Prostate gland (tissue), 2 donors: ENCODE data around the gene KHDC1L. TPM values are rescaled to one million over a fixed set of nuclear protein-coding genes. Genes with fewer than 3 reads are reported as not detected.

ENCODE experiments used
- DNase-seq: peaks from one replicate; pipeline ENCODE4 v3.0.0-alpha.2; 2019; ENCODE audit warnings: low spot score
- H3K27ac ChIP-seq, 2 donors: fragments of 200-600 bp; sonication (generic); 2 replicates each; pipeline ENCODE4 v1.5.1; 2017 to 2019
- H3K27me3 ChIP-seq: fragments of 200-600 bp; sonication (generic); replicated peaks from 2 replicates; pipeline ENCODE4 v1.5.1; 2019; ENCODE audit not compliant: insufficient read depth
- H3K36me3 ChIP-seq, 2 donors: fragments of 200-600 bp; sonication (generic); 1 replicate in 1 of 2; 2 replicates in 1 of 2; pipeline versions ENCODE4 v1.5.1 to v1.8.1; 2017 to 2019
- H3K4me1 ChIP-seq: fragments of 200-600 bp; sonication (generic); replicated peaks from 2 replicates; pipeline ENCODE4 v1.5.1; 2019
- H3K4me3 ChIP-seq, 2 donors: fragments of 200-600 bp; sonication (generic); 2 replicates each; pipeline ENCODE4 v1.5.1; 2017 to 2019
- H3K9me3 ChIP-seq: fragments of 200-600 bp; sonication (generic); 2 replicates; pipeline ENCODE4 v1.5.1; 2017
- CTCF ChIP-seq, 4 experiments: fragments of 200-600 bp in 2 of 4; fragments of 450-650 bp in 2 of 4; sonication (generic) in 2 of 4; IDR thresholded peaks; 1 replicate in 3 of 4; 2 replicates in 1 of 4; pipeline ENCODE4 v1.5.1; 2016 to 2019; ENCODE audit warnings: antibody characterized with exemption in 4 of 4, mild to moderate bottlenecking in 2 of 4, moderate library complexity in 2 of 4
- POLR2A ChIP-seq: fragments of 450-650 bp; IDR thresholded peaks from one replicate; pipeline ENCODE4 v1.6.1; 2016; ENCODE audit warnings: antibody characterized with exemption, mild to moderate bottlenecking
- POLR2AphosphoS5 ChIP-seq: sonication (generic); formaldehyde crosslinking; IDR thresholded peaks from one replicate; pipeline ENCODE4 v1.6.1; 2017; ENCODE audit warnings: antibody characterized with exemption
- WGBS: methylation state at CpG from one replicate; pipeline ENCODE4 v1.1.5; 2018; 5-methylcytosine and 5-hydroxymethylcytosine counted together
- intact Hi-C: fragments of 100-400 bp; cut with DNase I; formaldehyde crosslinking; loops from one replicate; pipeline ENCODE4 v1.14.2; 2022
- total RNA-seq, 2 donors: library from RNA; depleted of rRNA; stranded (reverse); fragments of >200 nt; gene quantifications; one replicate each; pipeline ENCODE4 v1.1.0, GENCODE V29; 2016

Gene KHDC1L
- total RNA-seq, 2 donors from 2014 or later: 4.7 TPM; not detected in 1

- no peak for DNase-seq
- Histone ChIP-seq H3K4me1 (no peaks in the 10 kb centered on the region), H3K27me3 (no peaks in the 10 kb centered on the region), H3K27ac (no peak overlapping the region), H3K4me3 (no peak overlapping the region), H3K9me3 (no peaks in the 10 kb centered on the region), H3K36me3 (no peaks in the 10 kb centered on the region)
- 92% methylated on average over 2 of the region's 2 CpGs for WGBS
- no peak for TF ChIP-seq POLR2A
- TF ChIP-seq POLR2AphosphoS5: no peak
- TF ChIP-seq CTCF (IDR thresholded peaks at IDR 0.05): no peak
- intact Hi-C loops: loop anchor here (5.0 kb wide), 1 partner anchor 565 kb away; no protein-coding TSS in a partner anchor
Observed at GRCh38 chr6:73182021-73182607, 43.2 kb downstream of the KHDC1L start.

GRCh38 chr6:73180763-73181619 lies 44.3 kb downstream of the KHDC1L start:
- intact Hi-C loops: loop anchor here (2.0 to 5.0 kb wide), 2 partner anchors 564 to 768 kb away; no protein-coding TSS in a partner anchor
- H3K36me3 ChIP-seq: no peaks in the 10 kb centered on the region
- 22% methylated on average over 7 of the region's 7 CpGs for WGBS
- no peak overlapping the region for H3K27ac ChIP-seq
- no peak for DNase-seq
- H3K4me1 ChIP-seq: no peaks in the 10 kb centered on the region
- no peak overlapping the region for H3K4me3 ChIP-seq
- TF ChIP-seq POLR2A (no peak), CTCF (IDR thresholded peaks at IDR 0.05) (peak; percentile 38 to 83 (median 71))
- H3K27me3 ChIP-seq: no peaks in the 10 kb centered on the region
- H3K9me3 ChIP-seq: no peaks in the 10 kb centered on the region

- H3K27me3 ChIP-seq: no peaks in the 10 kb centered on the region
- DNase-seq: no peak
- intact Hi-C loops: loop anchor here (2.0 to 5.0 kb wide), 2 partner anchors 563 to 767 kb away; no protein-coding TSS in a partner anchor
- H3K4me3 ChIP-seq: no peak overlapping the region
- no peak overlapping the region for H3K27ac ChIP-seq
- no peaks in the 10 kb centered on the region for H3K9me3 ChIP-seq
- 84% methylated on average over 6 of the region's 6 CpGs for WGBS
- no peak for TF ChIP-seq POLR2AphosphoS5
- TF ChIP-seq CTCF (IDR thresholded peaks at IDR 0.05): no peak
- no peak for TF ChIP-seq POLR2A
- H3K4me1 ChIP-seq: no peaks in the 10 kb centered on the region
- no peaks in the 10 kb centered on the region for H3K36me3 ChIP-seq
Observed at GRCh38 chr6:73180076-73180738, 45.1 kb downstream of the KHDC1L start.

GRCh38 chr6:73177221-73177944 lies 47.9 kb downstream of the KHDC1L start:
- no peak overlapping the region for H3K4me3 ChIP-seq
- H3K27ac ChIP-seq: no peak overlapping the region
- H3K27me3 ChIP-seq: no peaks in the 10 kb centered on the region
- TF ChIP-seq CTCF (IDR thresholded peaks at IDR 0.05) (no peak), POLR2AphosphoS5 (no peak), POLR2A (no peak)
- no peaks in the 10 kb centered on the region for H3K4me1 ChIP-seq
- H3K36me3 ChIP-seq: no peaks in the 10 kb centered on the region
- WGBS: 71% methylated on average over 5 of the region's 5 CpGs
- H3K9me3 ChIP-seq: no peaks in the 10 kb centered on the region
- no peak for DNase-seq
- intact Hi-C loops: no loop called here
